Retinal pigment epithelial cell (primary cell): Measurements from ENCODE around the gene STOX2.

Experiments
- DNase-seq: peaks from one replicate; pipeline ENCODE4 v3.0.0-alpha.2; 2010; ENCODE audit warnings: low read depth
- H3K4me3 ChIP-seq: 2 replicates; pipeline ENCODE4 v1.5.1; 2011; ENCODE audit warnings: mild to moderate bottlenecking, low read length, control low read depth, moderate library complexity
- CTCF ChIP-seq: conservative IDR thresholded peaks from 2 replicates; pipeline ENCODE4 v1.5.1; 2011; ENCODE audit warnings: low read depth, low read length, control low read depth, inconsistent platforms

Gene STOX2

GRCh38 chr4:183889190-183889589, 15.9 kb upstream of the STOX2 start:
- H3K4me3 ChIP-seq = no peak overlapping the region
- no peak for TF ChIP-seq CTCF
- DNase-seq = no peak

GRCh38 chr4:183897193-183897592, 7.9 kb upstream of the STOX2 start:
- no peak for DNase-seq
- TF ChIP-seq CTCF = no peak
- no peak overlapping the region for H3K4me3 ChIP-seq

GRCh38 chr4:183898456-183898855, 6.7 kb upstream of the STOX2 start:
- no peak for DNase-seq
- no peak overlapping the region for H3K4me3 ChIP-seq
- TF ChIP-seq CTCF = no peak

GRCh38 chr4:183903021-183903760, 1.9 kb upstream of the STOX2 start:
- TF ChIP-seq CTCF = no peak
- H3K4me3 ChIP-seq = no peak overlapping the region
- no peak for DNase-seq

GRCh38 chr4:183905593-183906488, 734 bp downstream of the STOX2 start:
- DNase-seq = peak; percentile 24
- H3K4me3 ChIP-seq = peak overlapping the region; percentile 73
- TF ChIP-seq CTCF = no peak

- no peak for DNase-seq
- peak overlapping the region; percentile 73 for H3K4me3 ChIP-seq
- TF ChIP-seq CTCF = no peak
These were observed 1.3 kb downstream of the STOX2 start for GRCh38 chr4:183906489-183906738.
